Measurements from ENCODE around the gene ISOC1. TPM values are rescaled to one million over a fixed set of nuclear protein-coding genes. Genes with fewer than 3 reads are reported as not detected.
A peak's percentile ranks its signal among the peaks of the same experiment; 100 is the strongest.

The ISOC1 gene
- total RNA-seq, 1 experiment from 2014 or later, result 25.7 TPM

- H3K27ac ChIP-seq (ENCODE audit: low read length), result no peak overlapping the region
- TF ChIP-seq CTCF (IDR thresholded peaks at IDR 0.05), result peak; percentile 4; the same call in 1 of the 2 replicates
- no peak for TF ChIP-seq SIN3A (IDR thresholded peaks at IDR 0.05; ENCODE audit: borderline replicate concordance, insufficient read depth, low read depth, low read length)
- intact Hi-C loops (cut with micrococcal nuclease; ENCODE audit: unreplicated experiment) (no loop called here), in situ Hi-C loops (cut with HindIII; ENCODE audit: low pct_unique_long_range_greater_than_20kb, low sequenced_read_pairs) (no loop called here)
- peak overlapping the region in 1 of 2 experiments; percentile 6; a peak in 2 of 4 replicates for H3K4me3 ChIP-seq (ENCODE audit: low read depth in 2 of 2, low read length in 2 of 2)
- H3K27me3 ChIP-seq (ENCODE audit: control insufficient read depth, insufficient read depth, low read length), result no peaks in the 10 kb centered on the region
- BruUV-seq (replicated peaks), result no TSS peak
- no peak for DNase-seq (ENCODE audit: low read depth, low spot score)
- POLR2A ChIA-PET, result no interaction called here
- peaks cover 8% of the 10 kb centered on the region; the same call in 1 of the 2 replicates for H3K4me1 ChIP-seq (ENCODE audit: control insufficient read depth, insufficient read depth, low read length)
- no peak for ATAC-seq
- CTCF ChIA-PET, result no interaction called here
- H3K9me3 ChIP-seq (ENCODE audit: control insufficient read depth, insufficient read depth, low read depth, low read length), result no peaks in the 10 kb centered on the region
- H3K36me3 ChIP-seq (ENCODE audit: control insufficient read depth, insufficient read depth, low read length), result no peaks in the 10 kb centered on the region; the same call in 1 of the 2 replicates
These were observed 1.9 kb downstream of the ISOC1 start for GRCh38 chr5:129096382-129096991.

GRCh38 chr5:129097498-129098296 lies 3.1 kb downstream of the ISOC1 start:
- Histone ChIP-seq H3K27ac (ENCODE audit: low read length) (no peak overlapping the region), H3K4me3 (ENCODE audit: low read depth in 2 of 2, low read length in 2 of 2) (no peak overlapping the region), H3K9me3 (ENCODE audit: control insufficient read depth, insufficient read depth, low read depth, low read length) (no peaks in the 10 kb centered on the region), H3K36me3 (ENCODE audit: control insufficient read depth, insufficient read depth, low read length) (no peaks in the 10 kb centered on the region; the same call in 1 of the 2 replicates), H3K4me1 (ENCODE audit: control insufficient read depth, insufficient read depth, low read length) (peaks cover 8% of the 10 kb centered on the region; the same call in 1 of the 2 replicates), H3K27me3 (ENCODE audit: control insufficient read depth, insufficient read depth, low read length) (no peaks in the 10 kb centered on the region)
- no TSS peak for BruUV-seq (replicated peaks)
- in situ Hi-C loops (cut with HindIII; ENCODE audit: low pct_unique_long_range_greater_than_20kb, low sequenced_read_pairs), result no loop called here
- intact Hi-C loops (cut with micrococcal nuclease; ENCODE audit: unreplicated experiment), result no loop called here
- no peak for TF ChIP-seq POLR2AphosphoS5 (IDR thresholded peaks at IDR 0.05; ENCODE audit: low read depth, low read length)
- no peak for TF ChIP-seq CTCF (IDR thresholded peaks at IDR 0.05)
- no peak for TF ChIP-seq TCF7L2 (IDR thresholded peaks at IDR 0.05; ENCODE audit: low read depth, low read length)
- TF ChIP-seq SIN3A (IDR thresholded peaks at IDR 0.05; ENCODE audit: borderline replicate concordance, insufficient read depth, low read depth, low read length), result no peak
- TF ChIP-seq REST (IDR thresholded peaks at IDR 0.05; ENCODE audit: insufficient read depth in 1 of 2, low read depth in 2 of 2, low read length in 1 of 2), result no peak
- ChIA-PET CTCF (no interaction called here), POLR2A (no interaction called here)
- ATAC-seq (no peak), DNase-seq (ENCODE audit: low read depth, low spot score) (no peak)
